NAMALWA (cell line): ENCODE measurements around the gene PDE8B.
"Not testable (repeated sequence)": the region's sequence is repeated elsewhere in the genome, so short reads cannot be mapped to it uniquely, and the experiment has no call there.

Experiments used
- DNase-seq: peaks from one replicate; pipeline ENCODE4 v3.0.0-alpha.2; 2015; ENCODE audit warnings: low spot score

Gene PDE8B

DNA sequence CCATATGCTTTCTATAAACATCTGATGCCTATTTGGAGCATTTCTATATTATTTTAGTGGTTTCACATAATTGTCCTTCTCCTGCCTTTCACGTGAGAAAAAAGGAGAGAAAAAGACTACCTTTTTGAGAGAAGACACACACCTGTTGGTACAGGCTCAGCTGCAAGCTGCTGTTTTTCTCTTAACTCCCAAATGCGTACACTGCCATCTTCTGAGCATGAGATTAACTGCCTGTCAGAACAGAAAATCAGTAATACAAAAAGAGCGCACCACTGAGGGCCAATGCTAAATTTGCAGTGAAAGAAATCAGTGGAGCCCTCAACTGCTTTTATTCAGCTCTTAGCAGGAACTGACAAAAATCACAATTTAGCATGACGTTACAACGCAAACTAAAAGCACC is 226.7 kb downstream of the PDE8B start:
- peak; percentile 28 for DNase-seq

GRCh38 chr5:77438071-77438470 is 227.6 kb downstream of the PDE8B start:
- DNase-seq, result no peak

- DNase-seq, result no peak
These were observed 233.2 kb downstream of the PDE8B start for GRCh38 chr5:77443670-77444069.

DNA sequence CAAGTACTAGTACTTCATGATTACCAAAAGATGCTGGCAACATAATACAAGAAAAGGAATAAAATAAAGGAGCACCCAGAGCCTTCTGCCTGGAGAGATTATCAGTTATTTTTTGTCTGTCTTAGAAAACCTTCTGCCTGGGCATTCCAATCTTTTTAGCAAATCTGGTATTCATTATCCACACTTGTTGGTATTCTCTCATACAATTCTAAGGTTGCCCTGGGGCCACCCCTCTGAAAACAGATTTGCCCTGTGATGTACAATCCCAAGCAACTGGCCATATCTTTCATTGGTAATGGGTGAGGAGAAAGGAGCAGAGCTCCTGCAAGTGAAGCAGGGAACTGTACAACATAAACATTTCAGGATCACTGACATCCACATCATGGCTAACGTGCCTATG is 233.9 kb downstream of the PDE8B start:
- no peak for DNase-seq

- DNase-seq, result no peak
These were observed 238.4 kb downstream of the PDE8B start for GRCh38 chr5:77448831-77449230.

- DNase-seq, result peak; percentile 10
These were observed 238.8 kb downstream of the PDE8B start for GRCh38 chr5:77449277-77449676.

- no peak for DNase-seq
These were observed 239.5 kb downstream of the PDE8B start for GRCh38 chr5:77449981-77450380.

GRCh38 chr5:77452351-77452750 is 241.9 kb downstream of the PDE8B start:
- no peak for DNase-seq

- DNase-seq, result no peak
These were observed 243.6 kb downstream of the PDE8B start for GRCh38 chr5:77454123-77454522.

GRCh38 chr5:77461287-77461686 is 250.8 kb downstream of the PDE8B start:
- DNase-seq, result no peak

GRCh38 chr5:77463905-77464304 is 253.4 kb downstream of the PDE8B start:
- no peak for DNase-seq

- DNase-seq, result not testable (repeated sequence)
These were observed 258.4 kb downstream of the PDE8B start for GRCh38 chr5:77468875-77469274.

DNA sequence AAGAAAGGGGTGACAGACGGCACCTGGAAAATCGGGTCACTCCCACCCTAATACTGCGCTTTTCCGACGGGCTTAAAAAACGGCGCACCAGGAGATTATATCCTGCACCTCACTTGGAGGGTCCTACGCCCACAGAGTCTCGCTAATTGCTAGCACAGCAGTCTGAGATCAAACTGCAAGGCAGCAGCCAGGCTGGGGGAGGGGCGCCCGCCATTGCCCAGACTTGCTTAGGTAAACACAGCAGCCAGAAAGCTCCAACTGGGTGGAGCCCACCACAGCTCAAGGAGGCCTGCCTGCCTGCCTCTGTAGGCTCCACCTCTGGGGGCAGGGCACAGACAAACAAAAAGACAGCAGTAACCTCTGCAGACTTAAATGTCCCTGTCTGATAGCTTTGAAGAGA is 264.6 kb downstream of the PDE8B start:
- DNase-seq, result not testable (repeated sequence)
